H9 (cell line): ENCODE results near the gene MBD3L2B. TPM values are rescaled to one million over a fixed set of nuclear protein-coding genes. Genes with fewer than 3 reads are reported as not detected.

Experiments
- DNase-seq: peaks from one replicate; pipeline ENCODE4 v3.0.0-alpha.2; 2017
- H2AFZ ChIP-seq: one replicate; pipeline ENCODE4 v1.6.1; 2013; ENCODE audit warnings: mild to moderate bottlenecking, low read length, control low read depth, moderate library complexity
- H2AK5ac ChIP-seq: 2 replicates; pipeline ENCODE4 v1.6.1; 2013; ENCODE audit warnings: low read length, control low read depth, mixed read lengths; ENCODE audit not compliant: insufficient read length
- H2BK120ac ChIP-seq: one replicate; pipeline ENCODE4 v1.6.1; 2013; ENCODE audit warnings: low read depth, mild to moderate bottlenecking, low read length, control low read depth, inconsistent platforms; ENCODE audit not compliant: poor library complexity, severe bottlenecking
- H2BK12ac ChIP-seq: 2 replicates; pipeline ENCODE4 v1.6.1; 2013; ENCODE audit warnings: low read length, control low read depth, mixed read lengths, low read depth; ENCODE audit not compliant: insufficient read length
- H2BK15ac ChIP-seq: 2 replicates; pipeline ENCODE4 v1.6.1; 2013; ENCODE audit warnings: low read depth, low read length, control low read depth
- H2BK20ac ChIP-seq: one replicate; pipeline ENCODE4 v1.6.1; 2013; ENCODE audit warnings: low read depth, mild to moderate bottlenecking, low read length, control low read depth, inconsistent platforms; ENCODE audit not compliant: poor library complexity, severe bottlenecking
- H2BK5ac ChIP-seq: 2 replicates; pipeline ENCODE4 v1.6.1; 2013; ENCODE audit warnings: low read length, control low read depth, mixed read lengths; ENCODE audit not compliant: insufficient read length
- H3K14ac ChIP-seq: 2 replicates; pipeline ENCODE4 v1.6.1; 2013; ENCODE audit warnings: low read length, control low read depth; ENCODE audit not compliant: insufficient read depth
- H3K18ac ChIP-seq: 2 replicates; pipeline ENCODE4 v1.6.1; 2013; ENCODE audit warnings: low read depth, mild to moderate bottlenecking, mixed read lengths, low read length, control low read depth; ENCODE audit not compliant: insufficient read length
- H3K23ac ChIP-seq: 2 replicates; pipeline ENCODE4 v1.6.1; 2013; ENCODE audit warnings: low read length, control low read depth, mixed read lengths, low read depth; ENCODE audit not compliant: insufficient read length
- H3K23me2 ChIP-seq: 2 replicates; pipeline ENCODE4 v1.6.1; 2013; ENCODE audit warnings: low read depth, mild to moderate bottlenecking, mixed read lengths, low read length, control low read depth; ENCODE audit not compliant: insufficient read length, poor library complexity, severe bottlenecking
- H3K27ac ChIP-seq: 2 replicates; pipeline ENCODE4 v1.5.1; 2013; ENCODE audit warnings: low read length, control low read depth, mixed read lengths, low read depth; ENCODE audit not compliant: insufficient read length
- H3K27me3 ChIP-seq: 2 replicates; pipeline ENCODE4 v1.6.1; 2013; ENCODE audit warnings: low read length, control low read depth, inconsistent platforms; ENCODE audit not compliant: insufficient read depth
- H3K4ac ChIP-seq: 2 replicates; pipeline ENCODE4 v1.6.1; 2013; ENCODE audit warnings: low read depth, mild to moderate bottlenecking, control low read depth, inconsistent platforms, low read length, moderate library complexity
- H3K4me1 ChIP-seq: 2 replicates; pipeline ENCODE4 v1.6.1; 2013; ENCODE audit warnings: low read length, control low read depth, inconsistent platforms; ENCODE audit not compliant: insufficient read depth
- H3K4me2 ChIP-seq: 2 replicates; pipeline ENCODE4 v1.6.1; 2013; ENCODE audit warnings: low read length, control low read depth, mixed read lengths; ENCODE audit not compliant: insufficient read length, insufficient read depth
- H3K56ac ChIP-seq: 2 replicates; pipeline ENCODE4 v1.6.1; 2013; ENCODE audit warnings: low read depth, mild to moderate bottlenecking, mixed read lengths, low read length, control low read depth; ENCODE audit not compliant: insufficient read length
- H3K79me1 ChIP-seq: 2 replicates; pipeline ENCODE4 v1.6.1; 2013; ENCODE audit warnings: low read depth, mild to moderate bottlenecking, moderate library complexity, low read length, control low read depth, inconsistent platforms; ENCODE audit not compliant: insufficient read depth, poor library complexity, severe bottlenecking
- H3K79me2 ChIP-seq: 2 replicates; pipeline ENCODE4 v1.6.1; 2013; ENCODE audit warnings: low read length, control low read depth, inconsistent platforms; ENCODE audit not compliant: insufficient read depth
- H3K9ac ChIP-seq: 2 replicates; pipeline ENCODE4 v1.6.1; 2013; ENCODE audit warnings: low read length, control low read depth, mixed read lengths; ENCODE audit not compliant: insufficient read length; ENCODE audit errors: extremely low read depth
- H3K9me3 ChIP-seq: one replicate; pipeline ENCODE4 v1.6.1; 2013; ENCODE audit warnings: low read depth, low read length, inconsistent platforms; ENCODE audit not compliant: control insufficient read depth
- H3T11ph ChIP-seq: one replicate; pipeline ENCODE4 v1.6.1; 2013; ENCODE audit warnings: mild to moderate bottlenecking, low read length, control low read depth, inconsistent platforms
- H4K20me1 ChIP-seq: one replicate; pipeline ENCODE4 v1.6.1; 2013; ENCODE audit not compliant: control insufficient read depth, insufficient read length, insufficient read depth
- H4K5ac ChIP-seq: 2 replicates; pipeline ENCODE4 v1.6.1; 2013; ENCODE audit warnings: low read depth, mild to moderate bottlenecking, mixed read lengths, low read length, control low read depth; ENCODE audit not compliant: insufficient read length
- H4K8ac ChIP-seq: replicated peaks from 2 replicates; pipeline ENCODE4 v1.6.1; 2013; ENCODE audit warnings: low read length, control low read depth, mixed read lengths, low read depth; ENCODE audit not compliant: insufficient read length
- H4K91ac ChIP-seq: 2 replicates; pipeline ENCODE4 v1.6.1; 2013; ENCODE audit warnings: low read depth, mild to moderate bottlenecking, moderate library complexity, mixed read lengths, low read length, control low read depth; ENCODE audit not compliant: insufficient read length
- H3K27ac Mint-ChIP-seq, 3 experiments: 2 replicates in 2 of 3; 3 replicates in 1 of 3; pipeline ENCODE4 v1.8.0; 2020 to 2021; ENCODE audit warnings: mixed read lengths in 3 of 3, mild to moderate bottlenecking in 1 of 3, moderate library complexity in 1 of 3
- H3K27me3 Mint-ChIP-seq: 2 replicates; pipeline ENCODE4 v1.8.0; 2021; ENCODE audit warnings: low read depth, mild to moderate bottlenecking, moderate library complexity, mixed read lengths
- H3K36me3 Mint-ChIP-seq, 3 experiments: 2 replicates in 2 of 3; 3 replicates in 1 of 3; pipeline ENCODE4 v1.8.0; 2020 to 2021; ENCODE audit warnings: low read depth in 3 of 3, mixed read lengths in 3 of 3; ENCODE audit not compliant: insufficient read depth in 1 of 3
- H3K4me1 Mint-ChIP-seq, 2 experiments: 2 replicates each; pipeline ENCODE4 v1.8.0; 2020; ENCODE audit warnings: mixed read lengths in 2 of 2
- H3K4me3 Mint-ChIP-seq, 2 experiments: 2 replicates in 1 of 2; 3 replicates in 1 of 2; pipeline ENCODE4 v1.8.0; 2020 to 2021; ENCODE audit warnings: mild to moderate bottlenecking in 2 of 2, mixed read lengths in 2 of 2, moderate library complexity in 1 of 2
- H3K9me3 Mint-ChIP-seq, 2 experiments: 2 replicates in 1 of 2; 3 replicates in 1 of 2; pipeline ENCODE4 v1.8.0; 2020; ENCODE audit warnings: mild to moderate bottlenecking in 2 of 2, mixed read lengths in 2 of 2, moderate library complexity in 1 of 2
- CTCF ChIP-seq: fragments of 200-600 bp; sonication (generic); conservative IDR thresholded peaks from 3 replicates; pipeline ENCODE4 v1.8.0; 2021; ENCODE audit warnings: antibody characterized with exemption, mild to moderate bottlenecking
- WGBS: extraction: QIAGEN DNeasy Blood & Tissue Kit; methylation state at CpG from one replicate; pipeline ENCODE4 v1.1.7; 2013; ENCODE audit warnings: missing lambda C conversion rate, low lambda C conversion rate, mixed read lengths; ENCODE audit not compliant: insufficient read length; ENCODE audit errors: extremely low coverage; 5-methylcytosine and 5-hydroxymethylcytosine counted together
- total RNA-seq: library from RNA; stranded (reverse); gene quantifications from 2 replicates; pipeline ENCODE4 v1.2.1, GENCODE V29; 2021

Gene MBD3L2B
- total RNA-seq, 1 experiment from 2014 or later, result not detected

- WGBS, result no CpG with 5 or more reads among the region's 7 CpGs
- Histone ChIP-seq H3K23ac (no peak overlapping the region), H3K79me2 (no peaks in the 10 kb centered on the region), H3K14ac (no peak overlapping the region), H3K27ac (no peak overlapping the region), H3K4ac (no peak overlapping the region), H2BK5ac (no peak overlapping the region), H3T11ph (no peak overlapping the region), H2BK20ac (no peak overlapping the region), H2AK5ac (no peak overlapping the region), H2AFZ (no peak overlapping the region), H4K5ac (no peak overlapping the region), H3K56ac (no peak overlapping the region), H2BK15ac (no peak overlapping the region), H3K9me3 (peaks cover 63% of the 10 kb centered on the region), H4K8ac (no peak overlapping the region), H3K18ac (no peak overlapping the region), H4K20me1 (no peaks in the 10 kb centered on the region), H3K4me2 (no peak overlapping the region), H3K27me3 (no peaks in the 10 kb centered on the region), H4K91ac (no peak overlapping the region), H3K23me2 (no peaks in the 10 kb centered on the region), H2BK12ac (no peak overlapping the region), H3K9ac (no peak overlapping the region), H3K79me1 (no peaks in the 10 kb centered on the region), H2BK120ac (no peak overlapping the region), H3K4me1 (no peaks in the 10 kb centered on the region)
- Mint-ChIP-seq H3K9me3 (peaks cover 83 to 90% of the 10 kb centered on the region in 2 experiments), H3K4me3 (no peak overlapping the region), H3K27ac (no peak overlapping the region), H3K27me3 (no peaks in the 10 kb centered on the region; the same call in 1 of the 2 replicates), H3K4me1 (no peaks in the 10 kb centered on the region), H3K36me3 (peaks cover 8 to 38% (median 11%) of the 10 kb centered on the region in 3 experiments; a peak in 5 of 7 replicates)
- TF ChIP-seq CTCF, result no peak
- DNase-seq, result no peak
Measured at GRCh38 chr19:6999933-7000332, 21.3 kb downstream of the MBD3L2B start.
